Neuron (in vitro differentiated cells): ENCODE results near the gene ANAPC10.
"Not testable (repeated sequence)": the region's sequence is repeated elsewhere in the genome, so short reads cannot be mapped to it uniquely, and the experiment has no call there.

Source experiments
- H2AFZ ChIP-seq: one replicate; pipeline ENCODE4 v1.6.1; 2013; ENCODE audit warnings: low read depth, mild to moderate bottlenecking, inconsistent platforms, low read length, moderate library complexity
- H3K27me3 ChIP-seq: one replicate; pipeline ENCODE4 v1.6.1; 2013; ENCODE audit warnings: low read length; ENCODE audit not compliant: insufficient read depth
- H3K36me3 ChIP-seq: one replicate; pipeline ENCODE4 v1.6.1; 2013; ENCODE audit warnings: low read length; ENCODE audit not compliant: insufficient read depth
- H3K4me1 ChIP-seq: one replicate; pipeline ENCODE4 v1.6.1; 2013; ENCODE audit warnings: low read length; ENCODE audit not compliant: insufficient read depth
- H3K4me3 ChIP-seq: 2 replicates; pipeline ENCODE4 v1.5.1; 2013; ENCODE audit warnings: mild to moderate bottlenecking, low read length, moderate library complexity
- H3K9me3 ChIP-seq: one replicate; pipeline ENCODE4 v1.6.1; 2013; ENCODE audit warnings: low read length

ANAPC10 gene

GRCh38 chr4:145014365-145014764 is 83.6 kb downstream of the ANAPC10 start:
- H3K27me3 ChIP-seq, result no peaks in the 10 kb centered on the region
- H3K4me1 ChIP-seq, result peaks cover 3% of the 10 kb centered on the region
- no peaks in the 10 kb centered on the region for H3K36me3 ChIP-seq
- no peak overlapping the region for H3K4me3 ChIP-seq
- H2AFZ ChIP-seq, result no peak overlapping the region
- no peaks in the 10 kb centered on the region for H3K9me3 ChIP-seq

- Histone ChIP-seq H2AFZ (no peak overlapping the region), H3K4me1 (peaks cover 3% of the 10 kb centered on the region), H3K9me3 (no peaks in the 10 kb centered on the region), H3K36me3 (no peaks in the 10 kb centered on the region), H3K4me3 (no peak overlapping the region), H3K27me3 (no peaks in the 10 kb centered on the region)
These were observed 85.2 kb downstream of the ANAPC10 start for GRCh38 chr4:145012841-145013240.

GRCh38 chr4:145011636-145012035 is 86.4 kb downstream of the ANAPC10 start:
- no peaks in the 10 kb centered on the region for H3K36me3 ChIP-seq
- H3K27me3 ChIP-seq, result no peaks in the 10 kb centered on the region
- H3K4me1 ChIP-seq, result peaks cover 3% of the 10 kb centered on the region
- no peaks in the 10 kb centered on the region for H3K9me3 ChIP-seq
- no peak overlapping the region for H3K4me3 ChIP-seq
- H2AFZ ChIP-seq, result no peak overlapping the region

- not testable (repeated sequence) for H3K4me1 ChIP-seq, H3K9me3 ChIP-seq, H3K27me3 ChIP-seq, H3K36me3 ChIP-seq, H3K4me3 ChIP-seq, H2AFZ ChIP-seq
These were observed 87.7 kb downstream of the ANAPC10 start for GRCh38 chr4:145010315-145010714.

- H3K9me3 ChIP-seq, result no peaks in the 10 kb centered on the region
- no peaks in the 10 kb centered on the region for H3K36me3 ChIP-seq
These were observed 94.3 kb downstream of the ANAPC10 start for GRCh38 chr4:145003675-145004074.

GRCh38 chr4:145001635-145002034 is 96.4 kb downstream of the ANAPC10 start:
- Histone ChIP-seq H3K4me1 (no peaks in the 10 kb centered on the region), H3K9me3 (no peaks in the 10 kb centered on the region), H3K4me3 (no peak overlapping the region), H3K36me3 (no peaks in the 10 kb centered on the region), H2AFZ (no peak overlapping the region), H3K27me3 (no peaks in the 10 kb centered on the region)

More at GRCh38 chr4:145003675-145004074, 94.3 kb downstream of the ANAPC10 start:
- H3K4me3 ChIP-seq, result no peak overlapping the region
- H3K27me3 ChIP-seq, result no peaks in the 10 kb centered on the region
- H3K4me1 ChIP-seq, result no peaks in the 10 kb centered on the region
- no peak overlapping the region for H2AFZ ChIP-seq

- H3K27me3 ChIP-seq, H3K36me3 ChIP-seq, H3K4me3 ChIP-seq, H2AFZ ChIP-seq, H3K4me1 ChIP-seq, H3K9me3 ChIP-seq: not testable (repeated sequence)
These were observed 97.3 kb downstream of the ANAPC10 start for GRCh38 chr4:145000656-145001055.

- Histone ChIP-seq H3K4me1 (no peaks in the 10 kb centered on the region), H2AFZ (no peak overlapping the region), H3K27me3 (no peaks in the 10 kb centered on the region), H3K4me3 (no peak overlapping the region), H3K9me3 (no peaks in the 10 kb centered on the region), H3K36me3 (peaks cover 6% of the 10 kb centered on the region)
These were observed 108.7 kb downstream of the ANAPC10 start for GRCh38 chr4:144989306-144989705.

GRCh38 chr4:144985531-144985930 is 112.5 kb downstream of the ANAPC10 start:
- H3K9me3 ChIP-seq, result no peaks in the 10 kb centered on the region
- no peak overlapping the region for H2AFZ ChIP-seq
- no peaks in the 10 kb centered on the region for H3K27me3 ChIP-seq
- H3K36me3 ChIP-seq, result no peaks in the 10 kb centered on the region
- H3K4me1 ChIP-seq, result no peaks in the 10 kb centered on the region
- H3K4me3 ChIP-seq, result no peak overlapping the region

- H3K4me1 ChIP-seq, result no peaks in the 10 kb centered on the region
- no peaks in the 10 kb centered on the region for H3K36me3 ChIP-seq
- no peak overlapping the region for H2AFZ ChIP-seq
- H3K9me3 ChIP-seq, result no peaks in the 10 kb centered on the region
- no peaks in the 10 kb centered on the region for H3K27me3 ChIP-seq
- H3K4me3 ChIP-seq, result no peak overlapping the region
These were observed 113.0 kb downstream of the ANAPC10 start for GRCh38 chr4:144985014-144985413.

GRCh38 chr4:144984241-144984640 is 113.8 kb downstream of the ANAPC10 start:
- Histone ChIP-seq H3K36me3 (no peaks in the 10 kb centered on the region), H3K4me3 (no peak overlapping the region)

GRCh38 chr4:144975718-144976117 is 122.3 kb downstream of the ANAPC10 start:
- Histone ChIP-seq H3K27me3 (no peaks in the 10 kb centered on the region), H2AFZ (no peak overlapping the region), H3K4me3 (no peak overlapping the region), H3K36me3 (no peaks in the 10 kb centered on the region), H3K9me3 (peaks cover 3% of the 10 kb centered on the region), H3K4me1 (peaks cover 4% of the 10 kb centered on the region)

More at GRCh38 chr4:144984241-144984640, 113.8 kb downstream of the ANAPC10 start:
- Histone ChIP-seq H3K4me1 (peaks cover 4% of the 10 kb centered on the region), H3K27me3 (no peaks in the 10 kb centered on the region), H2AFZ (no peak overlapping the region), H3K9me3 (peaks cover under 1% of the 10 kb centered on the region)

GRCh38 chr4:144970597-144970996 is 127.4 kb downstream of the ANAPC10 start:
- no peaks in the 10 kb centered on the region for H3K36me3 ChIP-seq
- no peaks in the 10 kb centered on the region for H3K27me3 ChIP-seq
- no peaks in the 10 kb centered on the region for H3K9me3 ChIP-seq
- no peaks in the 10 kb centered on the region for H3K4me1 ChIP-seq
- no peak overlapping the region for H3K4me3 ChIP-seq
- no peak overlapping the region for H2AFZ ChIP-seq

GRCh38 chr4:144969821-144970220 is 128.2 kb downstream of the ANAPC10 start:
- Histone ChIP-seq H3K27me3 (no peaks in the 10 kb centered on the region), H3K9me3 (no peaks in the 10 kb centered on the region), H3K4me3 (no peak overlapping the region), H3K4me1 (no peaks in the 10 kb centered on the region), H3K36me3 (no peaks in the 10 kb centered on the region), H2AFZ (no peak overlapping the region)
